Measurements from ENCODE around the gene EEF1E1. TPM values are rescaled to one million over a fixed set of nuclear protein-coding genes. Genes with fewer than 3 reads are reported as not detected.
A peak's percentile ranks its signal among the peaks of the same experiment; 100 is the strongest.

EEF1E1 gene
- polyA plus RNA-seq (ENCODE audit: insufficient read depth in 1 of 5, insufficient read length in 5 of 5, low replicate concordance in 1 of 5) = 10 to 100 TPM; 28.1 to 39.2 (median 32.4) TPM
- long read RNA-seq, donor 1, transcript EEF1E1-205 (3 exons, 654 nt) = minor isoform, 9 of 37 reads
- long read RNA-seq, donor 1, transcript EEF1E1-201 (4 exons, 1,077 nt) = major isoform, 27 of 37 reads
- long read RNA-seq, donor 1, partial matches to known transcripts = 0 of 37 reads
- long read RNA-seq, donor 1, other reads (novel, unspliced or antisense) = 0 of 37 reads
- long read RNA-seq, donor 2, transcript EEF1E1-201 (4 exons, 1,077 nt) = major isoform, 18 of 31 reads
- long read RNA-seq, donor 2, partial matches to known transcripts = 9 of 31 reads
- long read RNA-seq, donor 2, other reads (novel, unspliced or antisense) = 0 of 31 reads
- long read RNA-seq, donor 3, transcript EEF1E1-201 (4 exons, 1,077 nt) = major isoform, 15 of 28 reads
- long read RNA-seq, donor 3, transcript EEF1E1-205 (3 exons, 654 nt) = minor isoform, 8 of 28 reads
- long read RNA-seq, donor 3, partial matches to known transcripts = 5 of 28 reads
- long read RNA-seq, donor 3, other reads (novel, unspliced or antisense) = 0 of 28 reads
- long read RNA-seq, donor 4, transcript EEF1E1-201 (4 exons, 1,077 nt) = major isoform, 9 of 18 reads
- long read RNA-seq, donor 4, partial matches to known transcripts = 8 of 18 reads
- long read RNA-seq, donor 4, other reads (novel, unspliced or antisense) = 0 of 18 reads
- long read RNA-seq, donor 5, transcript EEF1E1-205 (3 exons, 654 nt) = minor isoform, 8 of 74 reads
- long read RNA-seq, donor 5, transcript EEF1E1-201 (4 exons, 1,077 nt) = major isoform, 28 of 74 reads
- long read RNA-seq, donor 5, partial matches to known transcripts = 38 of 74 reads
- long read RNA-seq, donor 5, other reads (novel, unspliced or antisense) = 0 of 74 reads
- long read RNA-seq, donor 6, transcript EEF1E1-201 (4 exons, 1,077 nt) = major isoform, 21 of 45 reads
- long read RNA-seq, donor 6, partial matches to known transcripts = 23 of 45 reads
- long read RNA-seq, donor 6, other reads (novel, unspliced or antisense) = 0 of 45 reads
- long read RNA-seq, donor 7, transcript EEF1E1-201 (4 exons, 1,077 nt) = major isoform, 27 of 56 reads
- long read RNA-seq, donor 7, partial matches to known transcripts = 24 of 56 reads
- long read RNA-seq, donor 7, other reads (novel, unspliced or antisense) = 0 of 56 reads
- long read RNA-seq, donor 8, transcript EEF1E1-201 (4 exons, 1,077 nt) = major isoform, 12 of 20 reads
- long read RNA-seq, donor 8, partial matches to known transcripts = 5 of 20 reads
- long read RNA-seq, donor 8, other reads (novel, unspliced or antisense) = 0 of 20 reads

GRCh38 chr6:8102122-8102958 is at the start of gene EEF1E1:
EEF1E1 (minus strand) TSS chr6:8102548; CDS start chr6:8102521, 27 bp downstream.
- DNase-seq = peak; percentile 87 to 89

- DNase-seq = no peak
Measured at GRCh38 chr6:8149350-8149749, 47.0 kb upstream of the EEF1E1 start.

- DNase-seq = no peak
Measured at GRCh38 chr6:8143945-8144344, 41.6 kb upstream of the EEF1E1 start.

DNA sequence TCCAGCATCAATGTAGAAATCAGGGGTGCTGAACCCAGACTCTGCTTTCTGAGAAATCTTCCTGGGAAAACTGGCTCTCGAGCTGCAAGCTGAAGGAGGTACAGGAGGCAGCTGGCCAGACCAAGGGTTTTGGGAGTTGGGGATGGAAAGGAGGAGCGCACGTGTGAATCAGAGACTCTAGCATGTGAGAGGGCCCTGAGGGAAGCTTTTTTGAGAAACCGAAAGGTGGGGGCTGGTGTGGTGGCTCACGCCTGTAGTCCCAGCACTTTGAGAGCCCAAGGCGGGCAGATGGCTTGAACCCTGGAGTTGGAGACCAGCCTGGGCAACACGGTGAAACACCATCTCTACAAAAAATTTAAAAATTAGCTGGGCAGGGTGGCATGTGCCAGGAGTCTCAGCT is 37.1 kb upstream of the EEF1E1 start:
- DNase-seq = no peak

- DNase-seq = no peak
Measured at GRCh38 chr6:8137529-8137939, 35.2 kb upstream of the EEF1E1 start.

GRCh38 chr6:8135276-8135675 is 32.9 kb upstream of the EEF1E1 start:
- no peak for DNase-seq

DNA sequence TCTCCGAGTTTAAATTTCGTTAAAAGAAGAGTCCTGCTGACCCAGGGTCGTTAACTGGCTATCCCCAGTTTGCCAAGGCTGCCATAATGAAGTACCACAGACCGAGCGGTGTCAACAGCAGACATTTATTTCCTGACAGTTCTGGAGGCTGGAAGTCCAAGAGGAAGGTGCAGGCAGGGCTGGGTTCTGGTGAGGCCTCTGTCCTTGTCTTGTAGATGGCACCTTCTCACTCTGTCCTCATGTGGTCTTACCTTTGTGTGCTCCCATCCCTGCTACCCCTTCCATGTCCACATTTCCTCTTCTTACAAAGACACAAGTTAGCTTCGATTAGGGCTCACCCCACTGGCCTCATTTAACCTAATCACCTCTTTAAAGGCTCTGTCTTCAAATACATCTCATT is 29.8 kb upstream of the EEF1E1 start:
- DNase-seq = no peak

DNA sequence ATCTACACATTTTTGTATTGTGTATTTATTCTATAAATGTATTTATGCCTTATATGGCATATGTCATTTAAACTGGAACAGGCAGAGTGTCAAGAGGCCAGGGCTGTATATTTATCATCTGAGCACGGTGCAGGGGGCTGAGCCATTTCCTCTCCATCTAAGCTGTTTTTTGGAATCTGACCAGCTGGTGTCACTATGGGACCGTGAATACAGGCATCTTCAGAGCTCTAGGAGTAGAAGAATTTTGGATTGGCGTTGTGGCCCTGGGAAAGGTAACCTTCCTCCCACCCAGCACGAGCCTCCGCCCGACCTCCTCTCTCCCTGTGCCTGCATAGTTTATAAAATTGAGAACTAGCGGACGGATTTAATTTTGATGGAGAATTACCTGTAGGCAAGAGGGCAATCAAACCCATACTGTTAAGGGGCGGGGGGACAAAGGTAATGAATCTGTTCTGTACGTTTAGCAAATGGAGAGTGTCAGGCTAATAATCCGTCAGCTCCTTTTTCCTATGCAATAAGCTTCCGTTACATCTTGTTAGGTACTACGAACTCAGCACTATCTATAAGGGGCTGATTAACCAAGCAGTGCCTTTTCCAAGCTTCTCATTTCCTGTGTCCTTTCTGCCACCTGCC is 29.0 kb upstream of the EEF1E1 start:
- peak; percentile 23 to 46 for DNase-seq

DNA sequence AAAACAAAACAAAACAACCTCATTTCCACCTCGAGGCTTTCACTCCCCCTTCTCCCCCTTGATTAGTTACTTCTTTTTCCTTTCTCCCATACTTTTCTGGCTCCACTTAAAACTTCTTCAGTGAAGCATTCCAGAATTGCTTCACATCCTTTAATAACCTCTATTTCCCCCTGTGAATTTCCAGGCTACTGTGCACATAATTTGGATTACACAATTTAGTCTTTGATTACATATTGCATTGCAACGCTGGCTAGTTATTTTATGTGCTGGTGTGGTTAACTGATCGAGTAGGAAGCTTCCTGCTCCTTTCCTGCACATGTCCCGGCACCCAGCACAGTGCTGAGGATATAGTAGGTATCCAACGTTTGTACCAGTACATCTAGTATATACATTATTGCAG is 28.1 kb upstream of the EEF1E1 start:
- DNase-seq = no peak

DNA sequence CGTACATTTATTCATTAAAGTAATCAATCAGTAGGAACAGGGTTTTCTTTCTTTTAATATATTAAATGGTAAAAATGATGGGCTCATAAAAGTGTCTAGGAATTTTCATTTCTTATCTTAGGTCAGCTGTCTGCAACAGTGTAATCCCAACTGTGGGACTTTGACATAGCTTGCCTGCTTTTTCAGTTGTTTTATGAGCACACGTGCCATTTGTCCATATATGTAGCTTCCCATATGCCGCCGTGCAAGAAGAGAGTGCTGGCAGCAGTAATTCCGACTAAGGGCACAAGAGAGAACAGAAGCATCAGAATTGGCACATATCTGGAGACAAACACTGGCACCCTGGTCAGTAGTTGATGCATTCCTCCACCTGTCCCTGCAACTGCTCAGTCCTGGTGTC is 20.9 kb upstream of the EEF1E1 start:
- DNase-seq = no peak

GRCh38 chr6:8114956-8115355 is 12.6 kb upstream of the EEF1E1 start:
- no peak for DNase-seq

DNA sequence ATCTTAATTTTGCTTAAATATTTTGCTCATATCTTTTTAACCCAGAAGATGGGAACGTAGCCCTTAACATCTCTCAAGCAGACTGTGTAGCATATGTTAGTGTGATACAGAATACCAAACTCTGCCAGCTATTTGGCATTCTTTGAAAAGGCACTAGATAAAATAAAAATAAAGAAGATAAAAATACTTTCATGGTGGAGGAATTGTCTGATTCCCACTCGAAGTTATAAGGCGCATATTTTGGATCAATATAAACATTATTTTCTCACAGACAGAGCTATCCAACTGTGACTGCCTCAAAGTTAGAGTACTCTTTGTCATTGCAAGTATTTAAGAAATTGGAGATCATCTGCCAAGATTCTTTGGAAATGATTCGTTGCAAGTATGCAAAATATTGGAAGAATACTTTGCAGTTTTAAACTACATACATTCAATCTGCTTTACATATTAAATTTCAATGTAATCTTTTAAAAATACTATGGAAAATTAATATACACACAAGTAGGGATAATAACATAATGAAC is 10.8 kb upstream of the EEF1E1 start:
- no peak for DNase-seq

- DNase-seq = no peak
Measured at GRCh38 chr6:8110725-8111124, 8.4 kb upstream of the EEF1E1 start.

DNA sequence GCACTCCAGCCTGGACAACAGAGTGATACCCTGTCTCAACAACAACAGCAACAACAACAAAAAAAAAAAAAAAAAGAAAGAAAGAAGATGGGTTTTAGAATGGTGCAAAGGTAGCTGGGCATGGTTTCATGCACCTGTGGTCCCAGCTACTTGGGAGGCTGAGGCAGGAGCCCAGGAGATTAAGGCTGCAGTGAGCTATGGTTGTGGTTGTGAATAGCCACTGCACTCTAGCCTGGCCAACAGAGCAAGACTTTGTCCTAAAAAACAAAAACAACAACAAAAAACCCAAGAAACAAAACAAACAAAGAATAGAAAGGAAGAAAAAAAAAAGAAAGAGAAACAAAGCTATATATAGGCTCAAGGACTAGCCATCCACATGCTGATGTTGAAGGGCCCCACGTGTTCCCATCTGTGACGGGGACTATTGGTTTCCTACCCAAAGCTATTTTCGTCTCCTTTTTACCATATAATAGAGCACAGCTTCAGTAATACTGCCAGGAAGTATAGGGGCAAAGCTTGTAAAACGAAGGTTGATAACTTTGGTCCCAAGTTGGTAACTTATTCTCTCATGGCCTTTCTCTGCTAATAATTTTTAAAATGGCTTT is 7.9 kb upstream of the EEF1E1 start:
- DNase-seq = no peak

DNA sequence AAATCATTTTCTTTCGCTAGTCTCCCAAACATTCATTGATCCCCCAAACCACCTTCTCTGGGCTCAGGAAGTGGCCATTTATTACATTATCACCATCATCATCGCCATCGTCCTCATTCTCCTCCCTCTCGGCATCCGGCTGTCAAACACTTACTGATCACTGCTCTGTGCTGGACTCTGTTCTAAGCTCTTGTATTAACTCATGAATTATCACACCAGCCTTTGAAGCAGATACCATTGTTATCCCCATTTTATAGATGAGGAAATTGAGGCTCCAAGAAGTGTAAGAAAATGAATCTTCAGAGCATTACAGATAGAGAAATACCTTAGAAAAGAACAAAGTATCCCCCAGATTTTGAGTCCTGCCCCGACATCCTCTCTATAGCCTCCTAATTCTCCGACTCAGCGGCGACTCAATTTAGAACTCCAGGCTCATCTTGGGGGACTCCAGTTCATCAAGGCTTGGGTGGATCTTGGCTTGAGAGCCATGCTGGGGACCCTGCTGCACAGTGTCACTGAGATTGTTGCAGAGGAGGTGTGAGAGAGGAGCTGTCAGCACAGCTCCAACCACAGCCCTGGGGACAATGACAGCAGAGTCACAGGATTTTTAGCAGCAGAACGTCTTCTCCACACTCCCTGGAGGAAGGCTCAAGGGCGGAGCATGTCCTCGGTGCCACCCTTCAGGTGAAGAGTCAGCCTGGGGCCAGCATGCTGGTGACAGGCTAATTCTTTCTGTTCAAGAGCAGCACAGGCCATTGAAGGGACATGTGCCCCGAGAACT is 6.6 kb upstream of the EEF1E1 start:
- no peak for DNase-seq

- DNase-seq = no peak
Measured at GRCh38 chr6:8108031-8108660, 5.8 kb upstream of the EEF1E1 start.

DNA sequence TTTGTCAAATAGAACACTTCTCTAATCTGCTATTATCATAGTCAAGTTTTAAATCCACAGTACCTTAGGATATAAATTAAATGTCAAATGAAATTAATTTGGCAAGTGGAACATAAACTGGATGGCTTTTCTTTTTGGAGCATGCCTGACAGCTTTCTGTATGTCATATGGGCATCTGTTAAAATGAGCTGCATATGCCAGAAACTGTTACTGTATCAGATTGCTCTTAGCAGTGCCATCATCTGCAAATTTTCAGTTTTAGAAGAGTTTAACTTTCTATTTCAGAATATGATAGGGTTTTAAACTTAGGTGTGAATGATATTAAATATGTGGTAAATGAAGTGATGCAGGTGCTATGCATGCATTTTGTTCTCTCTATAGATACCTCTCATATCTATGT is 3.4 kb upstream of the EEF1E1 start:
- DNase-seq = no peak

DNA sequence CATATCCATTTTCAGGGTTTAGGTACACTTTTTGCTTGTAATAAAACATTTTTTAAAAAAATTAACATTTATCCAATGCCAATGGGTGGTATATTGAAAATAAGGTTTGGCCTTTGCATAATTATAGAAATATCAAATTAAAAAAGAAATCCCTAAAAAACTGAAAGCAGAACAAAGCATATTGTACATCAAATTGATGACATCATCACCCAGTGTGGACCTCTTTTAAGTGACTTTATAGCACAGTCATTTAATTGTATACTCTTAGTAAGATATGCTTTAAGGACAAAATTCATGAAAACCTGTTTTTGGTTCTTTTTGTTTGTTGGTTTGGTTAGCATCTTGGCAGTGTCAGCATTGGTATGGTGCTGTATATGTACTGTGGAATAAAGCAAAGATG is 1.4 kb upstream of the EEF1E1 start:
- DNase-seq = no peak
